K562 (cell line): ENCODE results near the gene FLT1. TPM values are rescaled to one million over a fixed set of nuclear protein-coding genes. Genes with fewer than 3 reads are reported as not detected.

Source experiments
- ADNP ChIP-seq: fragments of 200-800 bp; sonication (Bioruptor generic); IDR thresholded peaks from 2 replicates; pipeline ENCODE4 v1.6.1; 2016; ENCODE audit warnings: missing genetic modification characterization, missing compliant biosample characterization
- BCL6 ChIP-seq: fragments of 250-450 bp; sonication (Bioruptor Pico); IDR thresholded peaks from 2 replicates; pipeline ENCODE4 v1.4.0; 2020
- BRF2 ChIP-seq: IDR thresholded peaks from 3 replicates; pipeline ENCODE4 v1.6.1; 2011; ENCODE audit warnings: borderline replicate concordance, mild to moderate bottlenecking; ENCODE audit not compliant: insufficient read length, insufficient read depth
- ELF4 ChIP-seq: fragments of 450-650 bp; formaldehyde crosslinking; IDR thresholded peaks from 2 replicates; pipeline ENCODE4 v1.4.0; 2022; ENCODE audit warnings: missing genetic modification characterization
- MLX ChIP-seq, 2 experiments: fragments of 450-650 bp in 1 of 2; sonication (generic) in 1 of 2; formaldehyde crosslinking; conservative IDR thresholded peaks; 2 replicates each; pipeline versions ENCODE4 v1.4.0 to v1.8.1; 2020 to 2022; ENCODE audit warnings: mild to moderate bottlenecking in 1 of 2, missing genetic modification reagents in 1 of 2
- MYC ChIP-seq, 2 experiments: fragments of 250-450 bp in 1 of 2; sonication (Bioruptor Pico) in 1 of 2; IDR thresholded peaks; 2 replicates each; pipeline versions ENCODE4 v1.5.1 to v1.6.1; 2012 to 2021; ENCODE audit warnings: low read depth in 2 of 2, borderline replicate concordance in 1 of 2, improper control_type of control experiment in 1 of 2, low read length in 1 of 2, mild to moderate bottlenecking in 1 of 2, moderate library complexity in 1 of 2
- PKNOX1 ChIP-seq: fragments of 450-650 bp; IDR thresholded peaks from 2 replicates; pipeline ENCODE4 v1.6.1; 2016
- POLR3G ChIP-seq: IDR thresholded peaks from 2 replicates; pipeline ENCODE4 v1.6.1; 2011; ENCODE audit not compliant: insufficient read length, insufficient replicate concordance; ENCODE audit errors: extremely low read depth
- RBM15 ChIP-seq: fragments of 200-400 bp; formaldehyde crosslinking; IDR thresholded peaks from 2 replicates; pipeline ENCODE4 v1.6.1; 2018; ENCODE audit warnings: mild to moderate bottlenecking, low read length, moderate library complexity; ENCODE audit not compliant: insufficient read depth
- SIN3B ChIP-seq: fragments of 450-650 bp; IDR thresholded peaks from 2 replicates; pipeline ENCODE4 v1.6.1; 2017; ENCODE audit warnings: low read depth, mild to moderate bottlenecking, moderate library complexity
- TCF3 ChIP-seq: sonication (generic); formaldehyde crosslinking; IDR thresholded peaks from 2 replicates; pipeline ENCODE4 v1.4.0; 2020; ENCODE audit warnings: mild to moderate bottlenecking, missing genetic modification reagents
- ZBTB40 ChIP-seq, 2 experiments: fragments of 450-650 bp in 1 of 2; sonication (generic) in 1 of 2; formaldehyde crosslinking in 1 of 2; IDR thresholded peaks; 2 replicates each; pipeline versions ENCODE4 v1.7.1 to v1.9.0; 2016 to 2022; ENCODE audit warnings: inconsistent platforms in 1 of 2, mild to moderate bottlenecking in 1 of 2, missing genetic modification reagents in 1 of 2
- ZNF212 ChIP-seq: fragments of 450-650 bp; formaldehyde crosslinking; IDR thresholded peaks from 2 replicates; pipeline ENCODE4 v1.4.0; 2020; ENCODE audit warnings: mild to moderate bottlenecking
- polyA plus RNA-seq, 8 experiments: library from polyadenylated mRNA; depleted of rRNA in 4 of 8; stranded (reverse) in 5 of 8; unstranded in 3 of 8; fragments of >200 nt; fragmentation: Nextera tagmentation in 2 of 8; fragmentation: Illumina TruSeq in 1 of 8; extraction: Ambion mirVana in 2 of 8; extraction: Trizol in 1 of 8; gene quantifications; 2 replicates each; pipeline versions ENCODE4 v1.2.1 to v1.2.3, GENCODE V29; 2011 to 2014; ENCODE audit warnings: inconsistent platforms in 1 of 8, missing spikeins in 1 of 8
- total RNA-seq, 7 experiments: library from RNA; depleted of rRNA in 6 of 7; stranded (reverse); fragments of >200 nt in 6 of 7; fragmentation: Illumina TruSeq in 2 of 7; extraction: Trizol in 2 of 7; gene quantifications; 2 replicates each; pipeline versions ENCODE4 v1.2.1 to v1.2.3, GENCODE V29; 2011 to 2021; ENCODE audit warnings: low replicate concordance in 1 of 7

Gene FLT1
- total and polyA plus RNA-seq, 9 of the 15 experiments (the other 6 are each of a cell fraction or from before 2014, with no cell fraction given), result 0.01 to 2.0 (median 0.22) TPM

GRCh38 chr13:28532388-28533124 is 37.6 kb upstream of the FLT1 start (continued):
- TF ChIP-seq ZBTB40 (IDR thresholded peaks at IDR 0.05), result no peak
- TF ChIP-seq ZBTB40 (CRISPR knock-in tag; IDR thresholded peaks at IDR 0.05), result no peak
- TF ChIP-seq PKNOX1, result peak; percentile 64; the same call in 1 of the 2 replicates
- peak; percentile 91 for TF ChIP-seq TCF3 (CRISPR knock-in tag)
- no peak for TF ChIP-seq ELF4 (CRISPR knock-in tag)
- TF ChIP-seq MLX (CRISPR knock-in tag; conservative IDR thresholded peaks at IDR 0.05), result no peak
- no peak for TF ChIP-seq POLR3G
- no peak for TF ChIP-seq BRF2
- peak; percentile 84 for TF ChIP-seq MYC (IDR thresholded peaks at IDR 0.05; ENCODE audit: low read depth, low read length)
- no peak for TF ChIP-seq MYC (CRISPR knock-in tag; IDR thresholded peaks at IDR 0.05; ENCODE audit: borderline replicate concordance, low read depth)
- TF ChIP-seq ZNF212, result no peak
- no peak for TF ChIP-seq RBM15
- TF ChIP-seq ADNP (tag), result peak; percentile 60; the same call in 1 of the 2 replicates
- no peak for TF ChIP-seq BCL6 (CRISPR knock-in tag)
- peak; percentile 52; the same call in 1 of the 2 replicates for TF ChIP-seq SIN3B
